ENCODE measurements around the gene ROBO4.

ROBO4 gene

DNA sequence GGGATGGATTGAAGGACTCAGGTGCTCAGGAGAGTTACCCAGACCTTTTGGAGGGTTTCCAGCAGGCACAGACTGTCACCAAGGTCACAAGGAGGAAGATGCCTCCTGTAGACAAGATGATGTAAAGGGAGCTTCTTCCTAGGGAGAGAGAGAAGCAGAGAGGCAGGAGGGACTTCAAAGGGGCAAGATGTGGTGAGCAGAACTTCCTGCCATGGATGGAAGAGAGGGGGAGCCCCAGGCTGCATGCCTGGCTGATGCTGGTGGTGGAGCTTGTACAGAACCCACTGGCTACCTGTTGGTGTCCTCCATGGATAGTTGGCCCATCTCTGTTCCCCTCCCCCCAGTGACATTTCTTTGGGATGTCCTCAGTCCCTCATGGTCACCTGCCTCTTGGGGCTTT, 25.6 kb upstream of the ROBO4 start:
- Histone ChIP-seq H3K9ac (ENCODE audit: low read length) (no peak overlapping the region), H3K27me3 (ENCODE audit: low read length) (no peaks in the 10 kb centered on the region), H3K9me2 (replicated peaks; ENCODE audit: insufficient read depth, low read length) (no peaks in the 10 kb centered on the region), H2AFZ (ENCODE audit: low read depth, low read length, severe bottlenecking) (no peak overlapping the region), H3K9me3 (ENCODE audit: insufficient read depth, low read length) (no peaks in the 10 kb centered on the region), H3K27ac (ENCODE audit: low read depth, low read length) (no peak overlapping the region), H3K79me2 (ENCODE audit: insufficient read depth, low read length) (no peaks in the 10 kb centered on the region), H3F3A (ENCODE audit: insufficient read depth) (no peaks in the 10 kb centered on the region), H3K4me3 (ENCODE audit: insufficient read depth, low read length, poor library complexity, severe bottlenecking) (no peak overlapping the region), H4K20me1 (ENCODE audit: low read depth, low read length) (no peaks in the 10 kb centered on the region), H3K36me3 (ENCODE audit: low read length) (no peaks in the 10 kb centered on the region), H3K4me2 (ENCODE audit: low read depth, low read length, poor library complexity, severe bottlenecking) (no peak overlapping the region)
- TF ChIP-seq, protein P1, sequence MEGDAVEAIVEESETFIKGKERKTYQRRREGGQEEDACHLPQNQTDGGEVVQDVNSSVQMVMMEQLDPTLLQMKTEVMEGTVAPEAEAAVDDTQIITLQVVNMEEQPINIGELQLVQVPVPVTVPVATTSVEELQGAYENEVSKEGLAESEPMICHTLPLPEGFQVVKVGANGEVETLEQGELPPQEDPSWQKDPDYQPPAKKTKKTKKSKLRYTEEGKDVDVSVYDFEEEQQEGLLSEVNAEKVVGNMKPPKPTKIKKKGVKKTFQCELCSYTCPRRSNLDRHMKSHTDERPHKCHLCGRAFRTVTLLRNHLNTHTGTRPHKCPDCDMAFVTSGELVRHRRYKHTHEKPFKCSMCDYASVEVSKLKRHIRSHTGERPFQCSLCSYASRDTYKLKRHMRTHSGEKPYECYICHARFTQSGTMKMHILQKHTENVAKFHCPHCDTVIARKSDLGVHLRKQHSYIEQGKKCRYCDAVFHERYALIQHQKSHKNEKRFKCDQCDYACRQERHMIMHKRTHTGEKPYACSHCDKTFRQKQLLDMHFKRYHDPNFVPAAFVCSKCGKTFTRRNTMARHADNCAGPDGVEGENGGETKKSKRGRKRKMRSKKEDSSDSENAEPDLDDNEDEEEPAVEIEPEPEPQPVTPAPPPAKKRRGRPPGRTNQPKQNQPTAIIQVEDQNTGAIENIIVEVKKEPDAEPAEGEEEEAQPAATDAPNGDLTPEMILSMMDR (IDR thresholded peaks at IDR 0.05; ENCODE audit: insufficient read depth, low read length, poor library complexity, severe bottlenecking): no peak
- no peak for TF ChIP-seq EZH2phosphoT487 (conservative IDR thresholded peaks at IDR 0.05; ENCODE audit: low read length)

DNA sequence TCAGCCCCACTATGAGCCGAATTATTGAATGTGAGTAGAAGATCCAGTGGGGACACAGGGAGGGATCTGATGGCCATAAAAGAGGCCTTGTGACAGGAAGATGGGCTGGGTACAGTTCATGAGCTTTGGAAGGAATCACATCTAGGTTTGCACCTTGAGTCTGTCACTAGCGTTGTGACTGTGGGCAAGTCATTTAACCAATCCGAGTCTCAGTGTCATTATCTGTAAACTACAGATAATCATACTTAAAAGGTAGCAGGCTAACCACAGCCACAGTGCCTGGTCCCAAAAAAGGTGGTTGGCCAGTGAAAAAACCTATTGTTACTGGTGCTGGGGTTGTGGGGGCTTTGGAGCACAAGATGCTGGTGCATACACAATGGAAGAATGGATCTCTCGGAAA, 25.2 kb upstream of the ROBO4 start:
- Histone ChIP-seq H2AFZ (ENCODE audit: low read depth, low read length, severe bottlenecking) (no peak overlapping the region), H3F3A (ENCODE audit: insufficient read depth) (no peaks in the 10 kb centered on the region), H3K36me3 (ENCODE audit: low read length) (no peaks in the 10 kb centered on the region), H3K4me2 (ENCODE audit: low read depth, low read length, poor library complexity, severe bottlenecking) (no peak overlapping the region), H3K9ac (ENCODE audit: low read length) (no peak overlapping the region), H4K20me1 (ENCODE audit: low read depth, low read length) (no peaks in the 10 kb centered on the region), H3K9me2 (replicated peaks; ENCODE audit: insufficient read depth, low read length) (no peaks in the 10 kb centered on the region), H3K4me3 (ENCODE audit: insufficient read depth, low read length, poor library complexity, severe bottlenecking) (no peak overlapping the region), H3K79me2 (ENCODE audit: insufficient read depth, low read length) (no peaks in the 10 kb centered on the region), H3K9me3 (ENCODE audit: insufficient read depth, low read length) (no peaks in the 10 kb centered on the region), H3K27me3 (ENCODE audit: low read length) (no peaks in the 10 kb centered on the region), H3K27ac (ENCODE audit: low read depth, low read length) (no peak overlapping the region)
- TF ChIP-seq EZH2phosphoT487 (conservative IDR thresholded peaks at IDR 0.05; ENCODE audit: low read length): no peak
- TF ChIP-seq, protein P1 (IDR thresholded peaks at IDR 0.05; ENCODE audit: insufficient read depth, low read length, poor library complexity, severe bottlenecking): no peak

DNA sequence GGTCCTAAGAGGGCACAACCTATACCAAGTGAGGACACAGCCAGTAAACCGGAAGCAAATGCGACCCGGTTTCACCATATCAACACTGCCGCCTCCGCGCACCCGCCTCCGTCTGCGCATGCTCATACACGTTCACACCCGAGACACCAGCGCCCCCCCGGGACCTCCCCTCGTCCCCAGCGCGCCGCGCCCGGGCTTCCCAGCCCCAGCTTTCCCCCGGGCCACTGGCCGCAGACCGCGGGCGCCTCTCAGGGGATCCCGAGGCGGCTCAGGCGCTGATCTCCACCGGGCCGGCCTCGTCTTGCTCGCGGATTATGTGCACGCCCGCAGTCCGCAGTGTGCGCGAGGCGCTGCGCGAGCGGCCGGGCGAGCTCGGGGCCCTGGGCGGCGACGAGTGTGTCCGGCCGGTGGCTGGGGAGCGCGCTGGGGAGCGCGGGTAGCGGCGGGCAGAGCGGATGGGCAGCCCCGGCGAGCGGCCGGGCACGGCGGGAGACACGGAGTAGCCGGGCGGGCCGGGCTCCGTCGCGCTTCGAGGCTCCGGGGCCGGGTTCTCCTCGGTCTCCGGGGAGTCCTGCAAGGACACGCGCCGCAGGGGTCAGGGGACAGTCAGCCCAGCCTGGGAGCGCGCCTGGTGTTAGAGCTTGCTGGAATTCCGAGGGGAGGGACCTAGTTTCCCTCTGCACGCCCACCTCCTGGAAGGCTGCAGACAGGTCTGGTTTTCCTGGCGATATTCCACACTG, 23.4 kb upstream of the ROBO4 start:
- Histone ChIP-seq H3K79me2 (ENCODE audit: insufficient read depth, low read length) (no peaks in the 10 kb centered on the region), H3K9me2 (replicated peaks; ENCODE audit: insufficient read depth, low read length) (no peaks in the 10 kb centered on the region), H3F3A (ENCODE audit: insufficient read depth) (no peaks in the 10 kb centered on the region), H3K4me2 (ENCODE audit: low read depth, low read length, poor library complexity, severe bottlenecking) (no peak overlapping the region), H3K27me3 (ENCODE audit: low read length) (no peaks in the 10 kb centered on the region), H3K27ac (ENCODE audit: low read depth, low read length) (no peak overlapping the region), H3K4me3 (ENCODE audit: insufficient read depth, low read length, poor library complexity, severe bottlenecking) (no peak overlapping the region), H4K20me1 (ENCODE audit: low read depth, low read length) (no peaks in the 10 kb centered on the region), H3K36me3 (ENCODE audit: low read length) (no peaks in the 10 kb centered on the region), H2AFZ (ENCODE audit: low read depth, low read length, severe bottlenecking) (no peak overlapping the region), H3K9ac (ENCODE audit: low read length) (no peak overlapping the region), H3K9me3 (ENCODE audit: insufficient read depth, low read length) (no peaks in the 10 kb centered on the region)
- TF ChIP-seq EZH2phosphoT487 (conservative IDR thresholded peaks at IDR 0.05; ENCODE audit: low read length): no peak
- TF ChIP-seq, protein P1 (IDR thresholded peaks at IDR 0.05; ENCODE audit: insufficient read depth, low read length, poor library complexity, severe bottlenecking): no peak

Measured in SU-DHL-6 (cell line).